GM12878 (cell line): ENCODE data around the gene PTPRN2. TPM values are rescaled to one million over a fixed set of nuclear protein-coding genes. Genes with fewer than 3 reads are reported as not detected.

Experiments used
- ATAC-seq: fragments of 200-7000 bp; cut with Tn5 transposase; 3 replicates; pipeline ENCODE4 v1.9.1; 2020; ENCODE audit warnings: mild to moderate bottlenecking, moderate library complexity
- BruUV-seq: library from RNA; stranded (reverse); fragments of 400-500 nt; replicated peaks from 2 replicates; lab custom pipeline; 2021; lab: Mats Ljungman, UMichigan
- CTCF ChIA-PET: fragments of 300-600 bp; sonication (Branson Sonifier 250); formaldehyde crosslinking; extraction: SDS; loops from one replicate; lab custom pipeline; 2021; ENCODE audit warnings: inconsistent platforms; lab: Yijun Ruan, JAX
- POLR2A ChIA-PET: fragments of 350-600 bp; formaldehyde crosslinking; extraction: SDS; loops from one replicate; lab custom pipeline; 2021; ENCODE audit warnings: inconsistent platforms; lab: Charles Lee
- RAD21 ChIA-PET: fragments of 300-600 bp; sonication (Branson Sonifier 250); formaldehyde crosslinking; loops from one replicate; lab custom pipeline; 2023; ENCODE audit warnings: antibody characterized with exemption; ENCODE audit not compliant: unreplicated experiment; lab: Charles Lee
- SMC1A ChIA-PET: fragments of 300-600 bp; sonication (Branson Sonifier 250); formaldehyde crosslinking; loops from one replicate; lab custom pipeline; 2023; ENCODE audit not compliant: unreplicated experiment, uncharacterized antibody; lab: Charles Lee
- DNase-seq: peaks from one replicate; pipeline ENCODE4 v3.0.0-alpha.2; 2011; ENCODE audit warnings: low read depth, low spot score
- FAIRE-seq: peaks from 3 replicates; lab custom pipeline; 2011; peaks lifted over from hg19 to GRCh38; lab: Jason Lieb, UNC
- H2AFZ ChIP-seq: 2 replicates; pipeline ENCODE4 v1.6.0; 2011; ENCODE audit warnings: low read depth, low read length, control low read depth; ENCODE audit not compliant: control insufficient read depth
- H3K27ac ChIP-seq: 2 replicates; pipeline ENCODE4 v1.5.1; 2011; ENCODE audit warnings: control low read depth; ENCODE audit not compliant: control insufficient read depth, insufficient read depth
- H3K27me3 ChIP-seq, 2 experiments: replicated peaks in 1 of 2; 2 replicates each; pipeline versions ENCODE4 v1.6.0 to v1.6.1; 2011; ENCODE audit warnings: low read length in 1 of 2; ENCODE audit not compliant: control insufficient read depth in 2 of 2, insufficient read depth in 2 of 2
- H3K36me3 ChIP-seq, 2 experiments: 2 replicates each; pipeline ENCODE4 v1.5.1; 2011; ENCODE audit warnings: low read length in 1 of 2; ENCODE audit not compliant: control insufficient read depth in 2 of 2, insufficient read depth in 2 of 2
- H3K4me1 ChIP-seq: 2 replicates; pipeline ENCODE4 v1.6.1; 2011; ENCODE audit warnings: mild to moderate bottlenecking, low read length, moderate library complexity, mixed read lengths; ENCODE audit not compliant: control insufficient read depth, insufficient read depth
- H3K4me2 ChIP-seq: 2 replicates; pipeline ENCODE4 v1.6.0; 2011; ENCODE audit warnings: control low read depth; ENCODE audit not compliant: control insufficient read depth, insufficient read depth
- H3K4me3 ChIP-seq: fragments of 200-600 bp; sonication (generic); 2 replicates; pipeline ENCODE4 v1.5.1; 2016
- H3K79me2 ChIP-seq: 2 replicates; pipeline ENCODE4 v1.6.0; 2011; ENCODE audit warnings: low read length; ENCODE audit not compliant: control insufficient read depth, insufficient read depth
- H3K9ac ChIP-seq: 2 replicates; pipeline ENCODE4 v1.8.0; 2011; ENCODE audit warnings: low read length, control low read depth, mixed read lengths; ENCODE audit not compliant: control insufficient read depth, insufficient read depth
- H3K9me3 ChIP-seq: replicated peaks from 3 replicates; pipeline ENCODE4 v1.5.1; 2011; ENCODE audit warnings: mild to moderate bottlenecking, low read length; ENCODE audit not compliant: control insufficient read depth, insufficient read depth
- H4K20me1 ChIP-seq: 2 replicates; pipeline ENCODE4 v1.6.0; 2011; ENCODE audit not compliant: control insufficient read depth, insufficient read depth
- MYB ChIP-seq: fragments of 150-350 bp; IDR thresholded peaks from 2 replicates; pipeline ENCODE4 v1.6.1; 2014; ENCODE audit warnings: mild to moderate bottlenecking, low read depth, low read length, borderline replicate concordance
- NR2C1 ChIP-seq: fragments of 450-650 bp; IDR thresholded peaks from 2 replicates; pipeline ENCODE4 v1.6.1; 2017; ENCODE audit warnings: antibody characterized with exemption, mild to moderate bottlenecking, moderate library complexity
- RB1 ChIP-seq: fragments of 450-650 bp; formaldehyde crosslinking; IDR thresholded peaks from 2 replicates; pipeline ENCODE4 v1.6.1; 2017; ENCODE audit warnings: mild to moderate bottlenecking, borderline replicate concordance
- ZNF622 ChIP-seq: fragments of 450-650 bp; IDR thresholded peaks from 2 replicates; pipeline ENCODE4 v1.6.1; 2017; ENCODE audit warnings: mild to moderate bottlenecking, inconsistent platforms
- WGBS: methylation state at CpG from one replicate; pipeline ENCODE4 v1.1.6; 2016; ENCODE audit warnings: low lambda C conversion rate; ENCODE audit not compliant: insufficient replicate concordance, insufficient coverage; ENCODE audit errors: missing lambda C conversion rate; 5-methylcytosine and 5-hydroxymethylcytosine counted together
- in situ Hi-C: fragments of 300-500 bp; cut with MboI; formaldehyde crosslinking; loops from 9 replicates; pipeline ENCODE4 v1.14.3; 2018; ENCODE audit warnings: mixed read lengths
- intact Hi-C: fragments of 100-400 bp; cut with micrococcal nuclease; formaldehyde crosslinking; loops from one replicate; pipeline ENCODE4 v1.14.2; 2022; ENCODE audit not compliant: unreplicated experiment
- polyA plus RNA-seq, 11 experiments: library from polyadenylated mRNA; depleted of rRNA in 4 of 11; unstranded in 6 of 11; stranded (reverse) in 5 of 11; fragments of >200 nt; fragmentation: Nextera tagmentation in 4 of 11; fragmentation: Illumina TruSeq in 1 of 11; extraction: Ambion mirVana in 4 of 11; extraction: Trizol in 1 of 11; gene quantifications; 1 replicate in 1 of 11; 2 replicates in 10 of 11; pipeline versions ENCODE4 v1.2.1 to v1.2.3, GENCODE V29; 2011 to 2016; ENCODE audit warnings: inconsistent platforms in 2 of 11, missing spikeins in 2 of 11, low read depth in 1 of 11
- total RNA-seq, 4 experiments: library from RNA; depleted of rRNA in 3 of 4; stranded (reverse); fragments of >200 nt in 3 of 4; fragmentation: Illumina TruSeq in 1 of 4; extraction: Trizol in 1 of 4; gene quantifications; 2 replicates each; pipeline versions ENCODE4 v1.2.1 to v1.2.3, GENCODE V29; 2013 to 2021
- TF ChIP-seq, protein P1 (sequence below): IDR thresholded peaks from 2 replicates; pipeline ENCODE4 v1.6.1; 2012; ENCODE audit warnings: low read depth, low read length, improper control_type of control experiment
- TF ChIP-seq, protein P2 (sequence below): IDR thresholded peaks from 2 replicates; pipeline ENCODE4 v1.6.1; 2012; ENCODE audit warnings: low read depth, low read length, improper control_type of control experiment

PTPRN2 gene
- total and polyA plus RNA-seq, 10 of the 15 experiments (the other 5 are each of a cell fraction or from before 2014, with no cell fraction given) = 5.4 TPM; not detected in 9

- TF ChIP-seq, protein P1, sequence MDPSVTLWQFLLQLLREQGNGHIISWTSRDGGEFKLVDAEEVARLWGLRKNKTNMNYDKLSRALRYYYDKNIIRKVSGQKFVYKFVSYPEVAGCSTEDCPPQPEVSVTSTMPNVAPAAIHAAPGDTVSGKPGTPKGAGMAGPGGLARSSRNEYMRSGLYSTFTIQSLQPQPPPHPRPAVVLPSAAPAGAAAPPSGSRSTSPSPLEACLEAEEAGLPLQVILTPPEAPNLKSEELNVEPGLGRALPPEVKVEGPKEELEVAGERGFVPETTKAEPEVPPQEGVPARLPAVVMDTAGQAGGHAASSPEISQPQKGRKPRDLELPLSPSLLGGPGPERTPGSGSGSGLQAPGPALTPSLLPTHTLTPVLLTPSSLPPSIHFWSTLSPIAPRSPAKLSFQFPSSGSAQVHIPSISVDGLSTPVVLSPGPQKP = no peak
Measured at GRCh38 chr7:157815706-157816022, 772.0 kb downstream of the PTPRN2 start (continued).

DNA sequence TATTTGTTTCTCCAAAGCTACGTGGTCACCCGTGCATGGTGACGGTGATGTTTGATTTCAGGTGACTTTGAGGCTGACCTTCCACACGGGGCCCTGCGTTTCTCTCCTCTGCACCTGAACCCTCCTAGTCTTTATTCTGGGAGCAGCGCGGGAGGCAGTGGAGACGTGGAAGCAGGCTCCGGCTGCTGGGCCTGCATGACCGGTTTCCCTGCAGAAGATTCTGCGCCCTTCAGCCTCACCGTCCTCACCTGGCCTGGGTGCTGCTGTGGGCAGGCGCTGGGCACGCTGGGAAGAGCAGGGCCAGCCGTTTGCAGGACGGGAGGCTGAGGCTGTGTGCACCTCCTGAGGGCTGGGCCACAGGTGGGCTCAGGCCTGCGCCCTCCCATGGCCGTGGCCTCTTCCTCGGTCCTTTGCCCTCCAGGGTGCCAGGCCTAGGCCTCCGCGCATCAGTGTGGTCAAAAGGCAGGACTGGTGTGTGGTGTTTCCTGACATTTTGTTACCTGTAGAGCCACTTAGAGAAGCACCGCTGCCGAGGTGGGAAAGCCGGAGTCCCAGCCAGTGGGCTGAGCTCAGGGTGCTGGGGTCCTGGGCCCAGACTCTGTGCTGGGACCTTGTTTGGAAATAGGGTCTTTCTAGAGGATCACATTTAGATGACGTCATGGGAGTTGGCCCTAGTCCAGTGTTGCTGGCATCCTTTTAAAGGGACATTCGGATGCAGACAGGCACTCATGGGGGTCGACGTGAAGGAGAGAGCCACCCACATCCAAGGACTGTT lies 772.5 kb downstream of the PTPRN2 start:
- Histone ChIP-seq H3K4me3 (no peak overlapping the region), H3K27me3 (no peaks in the 10 kb centered on the region), H3K79me2 (no peaks in the 10 kb centered on the region), H3K4me1 (no peaks in the 10 kb centered on the region), H2AFZ (no peak overlapping the region), H3K36me3 (no peaks in the 10 kb centered on the region), H4K20me1 (no peaks in the 10 kb centered on the region), H3K9me3 (no peaks in the 10 kb centered on the region; the same call in 2 of the 3 replicates), H3K9ac (no peak overlapping the region), H3K27ac (no peak overlapping the region), H3K4me2 (no peak overlapping the region)
- no peak for DNase-seq
- RAD21 ChIA-PET = no interaction called here
- SMC1A ChIA-PET = no interaction called here
- intact Hi-C loops (no loop called here), in situ Hi-C loops (no loop called here)
- no peak for TF ChIP-seq MYB
- TF ChIP-seq RB1 = no peak
- TF ChIP-seq, protein P2, sequence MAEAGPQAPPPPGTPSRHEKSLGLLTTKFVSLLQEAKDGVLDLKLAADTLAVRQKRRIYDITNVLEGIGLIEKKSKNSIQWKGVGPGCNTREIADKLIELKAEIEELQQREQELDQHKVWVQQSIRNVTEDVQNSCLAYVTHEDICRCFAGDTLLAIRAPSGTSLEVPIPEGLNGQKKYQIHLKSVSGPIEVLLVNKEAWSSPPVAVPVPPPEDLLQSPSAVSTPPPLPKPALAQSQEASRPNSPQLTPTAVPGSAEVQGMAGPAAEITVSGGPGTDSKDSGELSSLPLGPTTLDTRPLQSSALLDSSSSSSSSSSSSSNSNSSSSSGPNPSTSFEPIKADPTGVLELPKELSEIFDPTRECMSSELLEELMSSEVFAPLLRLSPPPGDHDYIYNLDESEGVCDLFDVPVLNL = no peak
- TF ChIP-seq NR2C1 = no peak
- TF ChIP-seq ZNF622 = no peak
- CTCF ChIA-PET = no interaction called here
- no peak for FAIRE-seq
- no TSS peak for BruUV-seq
- POLR2A ChIA-PET = no interaction called here
- WGBS = 55% methylated on average over 28 of the region's 28 CpGs
- no peak for ATAC-seq
